ENCODE data around the gene LRRC28.

Gene LRRC28

DNA sequence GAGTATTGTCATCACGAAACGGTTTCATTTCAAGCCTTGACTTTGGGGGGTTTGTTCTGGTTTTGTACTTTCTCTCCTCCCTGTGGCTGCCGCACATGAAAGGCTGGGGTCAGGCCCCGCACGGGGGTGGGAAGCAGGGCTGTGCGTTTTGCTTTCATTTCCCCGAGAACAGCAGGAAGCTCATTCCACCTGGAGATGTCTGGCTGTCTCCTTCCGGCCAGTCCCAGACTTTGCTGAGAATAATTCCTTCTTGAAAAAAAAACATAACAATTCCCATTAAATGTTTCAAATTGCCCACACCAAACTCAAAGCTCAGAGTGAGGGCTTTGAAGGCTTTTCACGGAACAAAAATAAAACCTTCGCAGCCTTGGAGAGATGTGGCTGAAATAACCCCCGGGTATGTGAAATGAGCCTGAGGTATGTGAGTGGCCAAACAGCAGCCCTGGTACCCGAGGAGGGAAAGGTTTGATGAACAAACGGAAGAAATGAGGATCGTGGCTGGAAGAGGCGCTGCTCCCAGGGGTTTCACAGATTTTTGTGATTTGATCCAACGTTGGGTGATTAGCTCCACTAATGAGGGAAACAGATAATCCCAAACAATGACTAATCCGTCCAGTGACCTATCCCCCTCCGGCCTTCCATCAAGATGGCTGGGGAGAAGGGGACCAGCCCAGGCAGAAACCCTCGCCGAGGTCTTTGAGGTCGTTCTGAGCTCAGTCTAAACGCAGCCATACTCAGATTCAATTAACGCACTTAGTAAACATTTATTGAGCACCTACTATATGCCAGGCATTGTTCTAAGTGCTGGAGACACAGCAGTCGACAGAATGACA is 187.6 kb downstream of the LRRC28 start:
- Histone ChIP-seq H3K9me3 (ENCODE audit: control insufficient read depth, insufficient read depth, low read length) (no peaks in the 10 kb centered on the region), H3K4me1 (ENCODE audit: control insufficient read depth, low read length) (peaks cover 15% of the 10 kb centered on the region), H3K79me2 (ENCODE audit: control insufficient read depth, low read length) (no peaks in the 10 kb centered on the region), H3K4me3 (ENCODE audit: low read length) (no peak overlapping the region), H3K36me3 (ENCODE audit: control insufficient read depth, low read length) (no peaks in the 10 kb centered on the region), H3K27ac (ENCODE audit: low read depth, low read length) (no peak overlapping the region), H3F3A (ENCODE audit: control insufficient read depth, insufficient read depth) (no peaks in the 10 kb centered on the region), H3K4me2 (ENCODE audit: low read length) (no peak overlapping the region), H3K27me3 (ENCODE audit: control insufficient read depth, low read length) (peaks cover 44% of the 10 kb centered on the region), H4K20me1 (ENCODE audit: control insufficient read depth, insufficient read depth, low read depth, low read length) (no peaks in the 10 kb centered on the region), H3K9me2 (replicated peaks; ENCODE audit: control insufficient read depth, low read length) (no peaks in the 10 kb centered on the region)
- TF ChIP-seq, protein P1, sequence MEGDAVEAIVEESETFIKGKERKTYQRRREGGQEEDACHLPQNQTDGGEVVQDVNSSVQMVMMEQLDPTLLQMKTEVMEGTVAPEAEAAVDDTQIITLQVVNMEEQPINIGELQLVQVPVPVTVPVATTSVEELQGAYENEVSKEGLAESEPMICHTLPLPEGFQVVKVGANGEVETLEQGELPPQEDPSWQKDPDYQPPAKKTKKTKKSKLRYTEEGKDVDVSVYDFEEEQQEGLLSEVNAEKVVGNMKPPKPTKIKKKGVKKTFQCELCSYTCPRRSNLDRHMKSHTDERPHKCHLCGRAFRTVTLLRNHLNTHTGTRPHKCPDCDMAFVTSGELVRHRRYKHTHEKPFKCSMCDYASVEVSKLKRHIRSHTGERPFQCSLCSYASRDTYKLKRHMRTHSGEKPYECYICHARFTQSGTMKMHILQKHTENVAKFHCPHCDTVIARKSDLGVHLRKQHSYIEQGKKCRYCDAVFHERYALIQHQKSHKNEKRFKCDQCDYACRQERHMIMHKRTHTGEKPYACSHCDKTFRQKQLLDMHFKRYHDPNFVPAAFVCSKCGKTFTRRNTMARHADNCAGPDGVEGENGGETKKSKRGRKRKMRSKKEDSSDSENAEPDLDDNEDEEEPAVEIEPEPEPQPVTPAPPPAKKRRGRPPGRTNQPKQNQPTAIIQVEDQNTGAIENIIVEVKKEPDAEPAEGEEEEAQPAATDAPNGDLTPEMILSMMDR (IDR thresholded peaks at IDR 0.05; ENCODE audit: low read depth, low read length, poor library complexity, severe bottlenecking), result no peak
- no peak for TF ChIP-seq EZH2phosphoT487 (IDR thresholded peaks at IDR 0.05; ENCODE audit: borderline replicate concordance, low read length)

GRCh38 chr15:99439524-99439835 is 188.2 kb downstream of the LRRC28 start:
- H3K9me2 ChIP-seq (replicated peaks; ENCODE audit: control insufficient read depth, low read length), result no peaks in the 10 kb centered on the region
- H3K36me3 ChIP-seq (ENCODE audit: control insufficient read depth, low read length), result no peaks in the 10 kb centered on the region
- TF ChIP-seq, protein P1 (IDR thresholded peaks at IDR 0.05; ENCODE audit: low read depth, low read length, poor library complexity, severe bottlenecking), result no peak
- TF ChIP-seq EZH2phosphoT487 (IDR thresholded peaks at IDR 0.05; ENCODE audit: borderline replicate concordance, low read length), result no peak
- no peaks in the 10 kb centered on the region for H3K9me3 ChIP-seq (ENCODE audit: control insufficient read depth, insufficient read depth, low read length)
- peaks cover 42% of the 10 kb centered on the region for H3K27me3 ChIP-seq (ENCODE audit: control insufficient read depth, low read length)
- no peaks in the 10 kb centered on the region for H4K20me1 ChIP-seq (ENCODE audit: control insufficient read depth, insufficient read depth, low read depth, low read length)
- no peak overlapping the region for H3K4me3 ChIP-seq (ENCODE audit: low read length)
- H3K4me1 ChIP-seq (ENCODE audit: control insufficient read depth, low read length), result peaks cover 16% of the 10 kb centered on the region
- no peaks in the 10 kb centered on the region for H3F3A ChIP-seq (ENCODE audit: control insufficient read depth, insufficient read depth)
- no peak overlapping the region for H3K27ac ChIP-seq (ENCODE audit: low read depth, low read length)
- H3K79me2 ChIP-seq (ENCODE audit: control insufficient read depth, low read length), result no peaks in the 10 kb centered on the region
- no peak overlapping the region for H3K4me2 ChIP-seq (ENCODE audit: low read length)

GRCh38 chr15:99440029-99440428 is 188.7 kb downstream of the LRRC28 start:
- H3K27ac ChIP-seq (ENCODE audit: low read depth, low read length), result no peak overlapping the region
- no peak overlapping the region for H3K4me3 ChIP-seq (ENCODE audit: low read length)
- H3K27me3 ChIP-seq (ENCODE audit: control insufficient read depth, low read length), result peaks cover 36% of the 10 kb centered on the region
- peaks cover 11% of the 10 kb centered on the region for H3K4me1 ChIP-seq (ENCODE audit: control insufficient read depth, low read length)
- H3K4me2 ChIP-seq (ENCODE audit: low read length), result no peak overlapping the region
- H3K36me3 ChIP-seq (ENCODE audit: control insufficient read depth, low read length), result no peaks in the 10 kb centered on the region
- H3K9me2 ChIP-seq (replicated peaks; ENCODE audit: control insufficient read depth, low read length), result no peaks in the 10 kb centered on the region
- H3K79me2 ChIP-seq (ENCODE audit: control insufficient read depth, low read length), result no peaks in the 10 kb centered on the region
- TF ChIP-seq EZH2phosphoT487 (IDR thresholded peaks at IDR 0.05; ENCODE audit: borderline replicate concordance, low read length), result no peak
- TF ChIP-seq, protein P1 (IDR thresholded peaks at IDR 0.05; ENCODE audit: low read depth, low read length, poor library complexity, severe bottlenecking), result no peak
- H4K20me1 ChIP-seq (ENCODE audit: control insufficient read depth, insufficient read depth, low read depth, low read length), result no peaks in the 10 kb centered on the region
- no peaks in the 10 kb centered on the region for H3F3A ChIP-seq (ENCODE audit: control insufficient read depth, insufficient read depth)
- H3K9me3 ChIP-seq (ENCODE audit: control insufficient read depth, insufficient read depth, low read length), result no peaks in the 10 kb centered on the region

Measured in DOHH2 (cell line).